H9 (cell line): ENCODE results near the gene PLCH1. TPM values are rescaled to one million over a fixed set of nuclear protein-coding genes. Genes with fewer than 3 reads are reported as not detected.

Experiments
- DNase-seq: peaks from one replicate; pipeline ENCODE4 v3.0.0-alpha.2; 2017
- H2AFZ ChIP-seq: one replicate; pipeline ENCODE4 v1.6.1; 2013; ENCODE audit warnings: mild to moderate bottlenecking, low read length, control low read depth, moderate library complexity
- H2AK5ac ChIP-seq: 2 replicates; pipeline ENCODE4 v1.6.1; 2013; ENCODE audit warnings: low read length, control low read depth, mixed read lengths; ENCODE audit not compliant: insufficient read length
- H2BK120ac ChIP-seq: one replicate; pipeline ENCODE4 v1.6.1; 2013; ENCODE audit warnings: low read depth, mild to moderate bottlenecking, low read length, control low read depth, inconsistent platforms; ENCODE audit not compliant: poor library complexity, severe bottlenecking
- H2BK12ac ChIP-seq: 2 replicates; pipeline ENCODE4 v1.6.1; 2013; ENCODE audit warnings: low read length, control low read depth, mixed read lengths, low read depth; ENCODE audit not compliant: insufficient read length
- H2BK15ac ChIP-seq: 2 replicates; pipeline ENCODE4 v1.6.1; 2013; ENCODE audit warnings: low read depth, low read length, control low read depth
- H2BK20ac ChIP-seq: one replicate; pipeline ENCODE4 v1.6.1; 2013; ENCODE audit warnings: low read depth, mild to moderate bottlenecking, low read length, control low read depth, inconsistent platforms; ENCODE audit not compliant: poor library complexity, severe bottlenecking
- H2BK5ac ChIP-seq: 2 replicates; pipeline ENCODE4 v1.6.1; 2013; ENCODE audit warnings: low read length, control low read depth, mixed read lengths; ENCODE audit not compliant: insufficient read length
- H3K14ac ChIP-seq: 2 replicates; pipeline ENCODE4 v1.6.1; 2013; ENCODE audit warnings: low read length, control low read depth; ENCODE audit not compliant: insufficient read depth
- H3K18ac ChIP-seq: 2 replicates; pipeline ENCODE4 v1.6.1; 2013; ENCODE audit warnings: low read depth, mild to moderate bottlenecking, mixed read lengths, low read length, control low read depth; ENCODE audit not compliant: insufficient read length
- H3K23ac ChIP-seq: 2 replicates; pipeline ENCODE4 v1.6.1; 2013; ENCODE audit warnings: low read length, control low read depth, mixed read lengths, low read depth; ENCODE audit not compliant: insufficient read length
- H3K23me2 ChIP-seq: 2 replicates; pipeline ENCODE4 v1.6.1; 2013; ENCODE audit warnings: low read depth, mild to moderate bottlenecking, mixed read lengths, low read length, control low read depth; ENCODE audit not compliant: insufficient read length, poor library complexity, severe bottlenecking
- H3K27ac ChIP-seq: 2 replicates; pipeline ENCODE4 v1.5.1; 2013; ENCODE audit warnings: low read length, control low read depth, mixed read lengths, low read depth; ENCODE audit not compliant: insufficient read length
- H3K27me3 ChIP-seq: 2 replicates; pipeline ENCODE4 v1.6.1; 2013; ENCODE audit warnings: low read length, control low read depth, inconsistent platforms; ENCODE audit not compliant: insufficient read depth
- H3K4ac ChIP-seq: 2 replicates; pipeline ENCODE4 v1.6.1; 2013; ENCODE audit warnings: low read depth, mild to moderate bottlenecking, control low read depth, inconsistent platforms, low read length, moderate library complexity
- H3K4me1 ChIP-seq: 2 replicates; pipeline ENCODE4 v1.6.1; 2013; ENCODE audit warnings: low read length, control low read depth, inconsistent platforms; ENCODE audit not compliant: insufficient read depth
- H3K4me2 ChIP-seq: 2 replicates; pipeline ENCODE4 v1.6.1; 2013; ENCODE audit warnings: low read length, control low read depth, mixed read lengths; ENCODE audit not compliant: insufficient read length, insufficient read depth
- H3K56ac ChIP-seq: 2 replicates; pipeline ENCODE4 v1.6.1; 2013; ENCODE audit warnings: low read depth, mild to moderate bottlenecking, mixed read lengths, low read length, control low read depth; ENCODE audit not compliant: insufficient read length
- H3K79me1 ChIP-seq: 2 replicates; pipeline ENCODE4 v1.6.1; 2013; ENCODE audit warnings: low read depth, mild to moderate bottlenecking, moderate library complexity, low read length, control low read depth, inconsistent platforms; ENCODE audit not compliant: insufficient read depth, poor library complexity, severe bottlenecking
- H3K79me2 ChIP-seq: 2 replicates; pipeline ENCODE4 v1.6.1; 2013; ENCODE audit warnings: low read length, control low read depth, inconsistent platforms; ENCODE audit not compliant: insufficient read depth
- H3K9ac ChIP-seq: 2 replicates; pipeline ENCODE4 v1.6.1; 2013; ENCODE audit warnings: low read length, control low read depth, mixed read lengths; ENCODE audit not compliant: insufficient read length; ENCODE audit errors: extremely low read depth
- H3K9me3 ChIP-seq: one replicate; pipeline ENCODE4 v1.6.1; 2013; ENCODE audit warnings: low read depth, low read length, inconsistent platforms; ENCODE audit not compliant: control insufficient read depth
- H3T11ph ChIP-seq: one replicate; pipeline ENCODE4 v1.6.1; 2013; ENCODE audit warnings: mild to moderate bottlenecking, low read length, control low read depth, inconsistent platforms
- H4K20me1 ChIP-seq: one replicate; pipeline ENCODE4 v1.6.1; 2013; ENCODE audit not compliant: control insufficient read depth, insufficient read length, insufficient read depth
- H4K5ac ChIP-seq: 2 replicates; pipeline ENCODE4 v1.6.1; 2013; ENCODE audit warnings: low read depth, mild to moderate bottlenecking, mixed read lengths, low read length, control low read depth; ENCODE audit not compliant: insufficient read length
- H4K8ac ChIP-seq: replicated peaks from 2 replicates; pipeline ENCODE4 v1.6.1; 2013; ENCODE audit warnings: low read length, control low read depth, mixed read lengths, low read depth; ENCODE audit not compliant: insufficient read length
- H4K91ac ChIP-seq: 2 replicates; pipeline ENCODE4 v1.6.1; 2013; ENCODE audit warnings: low read depth, mild to moderate bottlenecking, moderate library complexity, mixed read lengths, low read length, control low read depth; ENCODE audit not compliant: insufficient read length
- H3K27ac Mint-ChIP-seq, 3 experiments: 2 replicates in 2 of 3; 3 replicates in 1 of 3; pipeline ENCODE4 v1.8.0; 2020 to 2021; ENCODE audit warnings: mixed read lengths in 3 of 3, mild to moderate bottlenecking in 1 of 3, moderate library complexity in 1 of 3
- H3K27me3 Mint-ChIP-seq: 2 replicates; pipeline ENCODE4 v1.8.0; 2021; ENCODE audit warnings: low read depth, mild to moderate bottlenecking, moderate library complexity, mixed read lengths
- H3K36me3 Mint-ChIP-seq, 3 experiments: 2 replicates in 2 of 3; 3 replicates in 1 of 3; pipeline ENCODE4 v1.8.0; 2020 to 2021; ENCODE audit warnings: low read depth in 3 of 3, mixed read lengths in 3 of 3; ENCODE audit not compliant: insufficient read depth in 1 of 3
- H3K4me1 Mint-ChIP-seq, 2 experiments: 2 replicates each; pipeline ENCODE4 v1.8.0; 2020; ENCODE audit warnings: mixed read lengths in 2 of 2
- H3K4me3 Mint-ChIP-seq, 2 experiments: 2 replicates in 1 of 2; 3 replicates in 1 of 2; pipeline ENCODE4 v1.8.0; 2020 to 2021; ENCODE audit warnings: mild to moderate bottlenecking in 2 of 2, mixed read lengths in 2 of 2, moderate library complexity in 1 of 2
- H3K9me3 Mint-ChIP-seq, 2 experiments: 2 replicates in 1 of 2; 3 replicates in 1 of 2; pipeline ENCODE4 v1.8.0; 2020; ENCODE audit warnings: mild to moderate bottlenecking in 2 of 2, mixed read lengths in 2 of 2, moderate library complexity in 1 of 2
- CTCF ChIP-seq: fragments of 200-600 bp; sonication (generic); conservative IDR thresholded peaks from 3 replicates; pipeline ENCODE4 v1.8.0; 2021; ENCODE audit warnings: antibody characterized with exemption, mild to moderate bottlenecking
- total RNA-seq: library from RNA; stranded (reverse); gene quantifications from 2 replicates; pipeline ENCODE4 v1.2.1, GENCODE V29; 2021

The PLCH1 gene
- total RNA-seq, 1 experiment from 2014 or later = 19.0 TPM

DNA sequence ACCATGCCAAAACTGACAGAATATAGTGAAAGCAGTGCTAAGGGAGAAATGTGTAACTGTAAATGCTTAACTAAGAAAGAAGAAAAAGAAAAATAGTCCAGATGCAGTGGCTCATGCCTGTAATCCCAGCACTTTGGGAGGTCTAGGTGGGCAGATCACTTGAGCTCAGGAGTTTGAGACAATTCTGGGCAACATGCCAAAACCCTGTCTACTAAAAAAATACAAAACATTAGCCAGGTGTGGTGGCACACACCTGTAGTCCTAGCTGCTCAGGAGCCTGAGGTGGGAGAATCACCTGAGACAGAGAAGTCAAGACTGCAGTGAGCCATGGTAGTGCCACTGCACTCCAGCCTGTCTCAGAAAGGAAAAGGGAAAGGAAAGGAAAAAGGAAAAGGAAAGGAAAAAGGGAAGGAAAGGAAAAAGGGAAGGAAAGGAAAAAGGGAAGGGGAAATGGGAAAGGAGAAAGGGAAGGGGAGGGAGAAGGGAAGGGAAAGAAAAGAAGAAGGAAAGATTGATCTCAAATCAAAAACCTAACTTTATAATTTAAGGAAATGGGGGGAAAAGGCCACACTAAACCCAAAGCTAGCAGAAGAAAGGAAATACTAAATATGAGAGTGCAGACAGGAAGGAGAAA, 40.9 kb upstream of the PLCH1 start:
- Histone ChIP-seq H3T11ph (no peak overlapping the region), H3K9ac (no peak overlapping the region), H3K23me2 (no peaks in the 10 kb centered on the region), H4K5ac (no peak overlapping the region), H3K23ac (no peak overlapping the region), H2BK5ac (no peak overlapping the region), H3K4me2 (no peak overlapping the region), H4K20me1 (no peaks in the 10 kb centered on the region), H3K27ac (no peak overlapping the region), H3K14ac (no peak overlapping the region), H3K18ac (no peak overlapping the region), H3K4me1 (peaks cover 2% of the 10 kb centered on the region; the same call in 1 of the 2 replicates), H3K4ac (no peak overlapping the region), H3K79me2 (no peaks in the 10 kb centered on the region), H2BK20ac (no peak overlapping the region), H2AK5ac (no peak overlapping the region), H3K79me1 (no peaks in the 10 kb centered on the region), H3K56ac (no peak overlapping the region), H3K27me3 (no peaks in the 10 kb centered on the region), H3K9me3 (no peaks in the 10 kb centered on the region), H2BK15ac (no peak overlapping the region), H4K8ac (no peak overlapping the region), H4K91ac (no peak overlapping the region), H2BK12ac (no peak overlapping the region), H2AFZ (no peak overlapping the region), H2BK120ac (no peak overlapping the region)
- Mint-ChIP-seq H3K4me1 (peaks cover 7% of the 10 kb centered on the region in 2 experiments), H3K9me3 (peaks cover 0 to 6% of the 10 kb centered on the region in 2 experiments; a peak in 3 of 5 replicates), H3K27ac (peak overlapping the region in 2 of 3 experiments; percentile 33 to 51; a peak in 1 of 7 replicates), H3K27me3 (no peaks in the 10 kb centered on the region), H3K4me3 (no peak overlapping the region), H3K36me3 (peaks cover 9 to 10% (median 9%) of the 10 kb centered on the region in 3 experiments)
- no peak for DNase-seq
- no peak for TF ChIP-seq CTCF
